GM23248 (cell line): ENCODE measurements around the gene IL24. TPM values are rescaled to one million over a fixed set of nuclear protein-coding genes. Genes with fewer than 3 reads are reported as not detected.
"Not testable (repeated sequence)": the region's sequence is repeated elsewhere in the genome, so short reads cannot be mapped to it uniquely, and the experiment has no call there.

ENCODE experiments used
- DNase-seq: peaks from one replicate; pipeline ENCODE4 v3.0.0-alpha.2; 2015
- H2AFZ ChIP-seq: fragments of 200-600 bp; sonication (generic); 2 replicates; pipeline ENCODE4 v1.6.1; 2016; ENCODE audit warnings: antibody characterized with exemption
- H3F3A ChIP-seq: fragments of 200-600 bp; sonication (generic); 2 replicates; pipeline ENCODE4 v1.6.1; 2016; ENCODE audit warnings: mild to moderate bottlenecking, antibody characterized with exemption, mixed run types; ENCODE audit not compliant: insufficient read depth
- H3K27ac ChIP-seq: fragments of 200-600 bp; sonication (generic); 2 replicates; pipeline ENCODE4 v1.5.1; 2016; ENCODE audit warnings: mild to moderate bottlenecking
- H3K27me3 ChIP-seq: fragments of 200-600 bp; sonication (generic); replicated peaks from 2 replicates; pipeline ENCODE4 v1.6.1; 2016; ENCODE audit warnings: mild to moderate bottlenecking; ENCODE audit not compliant: insufficient read depth
- H3K36me3 ChIP-seq: fragments of 200-600 bp; sonication (generic); 2 replicates; pipeline ENCODE4 v1.6.1; 2016; ENCODE audit warnings: low read depth, mild to moderate bottlenecking
- H3K4me1 ChIP-seq: fragments of 200-600 bp; sonication (generic); 2 replicates; pipeline ENCODE4 v1.6.1; 2016; ENCODE audit warnings: mild to moderate bottlenecking; ENCODE audit not compliant: insufficient read depth
- H3K4me2 ChIP-seq: fragments of 200-600 bp; sonication (generic); one replicate; pipeline ENCODE4 v1.6.1; 2016; ENCODE audit warnings: mild to moderate bottlenecking; ENCODE audit not compliant: unreplicated experiment
- H3K4me3 ChIP-seq: fragments of 200-600 bp; sonication (generic); 2 replicates; pipeline ENCODE4 v1.5.1; 2016; ENCODE audit warnings: mild to moderate bottlenecking
- H3K79me2 ChIP-seq: fragments of 200-600 bp; sonication (generic); 2 replicates; pipeline ENCODE4 v1.6.1; 2016; ENCODE audit warnings: mild to moderate bottlenecking; ENCODE audit not compliant: insufficient read depth
- H3K9ac ChIP-seq: fragments of 200-600 bp; sonication (generic); 2 replicates; pipeline ENCODE4 v1.6.1; 2016; ENCODE audit warnings: mild to moderate bottlenecking
- H3K9me2 ChIP-seq: fragments of 200-600 bp; sonication (generic); 2 replicates; pipeline ENCODE4 v1.6.1; 2016; ENCODE audit warnings: mixed run types, mild to moderate bottlenecking, moderate library complexity; ENCODE audit not compliant: insufficient read depth
- H3K9me3 ChIP-seq: fragments of 200-600 bp; sonication (generic); one replicate; pipeline ENCODE4 v1.6.1; 2017; ENCODE audit warnings: low read depth
- H4K20me1 ChIP-seq: fragments of 200-600 bp; sonication (generic); 2 replicates; pipeline ENCODE4 v1.6.0; 2016; ENCODE audit not compliant: insufficient read depth
- EZH2 ChIP-seq: fragments of 200-600 bp; sonication (generic); IDR thresholded peaks from 2 replicates; pipeline ENCODE4 v1.6.1; 2018; ENCODE audit warnings: antibody characterized with exemption, mild to moderate bottlenecking; ENCODE audit not compliant: insufficient read depth, poor library complexity, severe bottlenecking
- EZH2phosphoT487 ChIP-seq: fragments of 200-600 bp; sonication (generic); IDR thresholded peaks from 2 replicates; pipeline ENCODE4 v1.6.1; 2018; ENCODE audit warnings: antibody characterized with exemption, moderate library complexity, mild to moderate bottlenecking, low read depth; ENCODE audit not compliant: insufficient read depth
- WGBS, 2 experiments: methylation state at CpG; one replicate each; pipeline ENCODE4 v1.1.6; 2015 to 2017; ENCODE audit warnings: low lambda C conversion rate in 2 of 2, low coverage in 1 of 2; ENCODE audit errors: missing lambda C conversion rate in 2 of 2; 5-methylcytosine and 5-hydroxymethylcytosine counted together
- in situ Hi-C: fragments of 300-500 bp; cut with MboI; formaldehyde crosslinking; loops from 2 replicates; pipeline ENCODE4 v1.15.0; 2020
- polyA plus RNA-seq: library from polyadenylated mRNA; unstranded; fragments of >200 nt; fragmentation: Nextera tagmentation; extraction: Ambion mirVana; gene quantifications from 2 replicates; pipeline ENCODE4 v1.2.1, GENCODE V29; 2016
- total RNA-seq: library from RNA; depleted of rRNA; stranded (reverse); fragments of >200 nt; shearing (Covaris generic); gene quantifications from 2 replicates; pipeline ENCODE4 v1.2.3, GENCODE V29; 2014

The IL24 gene
- total and polyA plus RNA-seq, 2 experiments from 2014 or later = 0.49 to 2.4 TPM

DNA sequence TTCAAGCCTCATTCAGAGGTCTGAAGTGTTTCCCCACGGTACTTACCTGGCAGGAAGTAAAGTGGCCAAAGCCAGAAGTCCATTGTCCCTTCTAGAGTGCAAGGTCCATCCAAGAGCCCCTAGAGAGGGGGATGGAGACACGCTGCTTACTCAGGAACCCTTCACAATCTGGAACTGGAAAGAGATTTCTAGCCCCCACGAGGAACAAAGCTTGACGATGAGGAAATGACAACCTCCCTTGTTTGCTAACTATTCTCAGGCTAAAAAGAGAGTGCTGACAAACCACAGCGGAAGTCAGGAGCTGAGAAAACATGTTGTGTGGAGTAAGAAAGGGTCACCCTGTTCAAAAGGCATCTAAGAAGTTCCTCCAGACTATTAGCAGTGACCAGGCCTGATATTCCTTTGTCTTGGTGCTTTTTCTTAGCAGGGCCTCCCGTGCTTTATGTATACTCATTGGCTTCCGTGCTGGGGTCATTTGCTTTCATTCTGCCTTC, 24.6 kb downstream of the IL24 start, which contains the start of gene FCMR:
Gene FCMR, minus strand, starts transcription at position 170 of the 494 bp plus-strand sequence. Its CDS starts 87 bp downstream, at position 83.
- Histone ChIP-seq H3F3A (no peaks in the 10 kb centered on the region), H3K9ac (no peak within 1 kb of the TSS), H2AFZ (no peak within 1 kb of the TSS), H4K20me1 (no peaks in the 10 kb centered on the region), H3K4me1 (no peaks in the 10 kb centered on the region), H3K9me3 (no peaks in the 10 kb centered on the region), H3K4me3 (no peak within 1 kb of the TSS), H3K27ac (no peak within 1 kb of the TSS), H3K9me2 (no peaks in the 10 kb centered on the region), H3K36me3 (no peaks in the 10 kb centered on the region), H3K4me2 (no peak within 1 kb of the TSS), H3K27me3 (no peaks in the 10 kb centered on the region), H3K79me2 (no peaks in the 10 kb centered on the region)
- 52 to 53% methylated on average over 7 of the region's 7 CpGs for WGBS, 2 experiments
- no peak for DNase-seq
- no peak for TF ChIP-seq EZH2phosphoT487
- TF ChIP-seq EZH2 = no peak
- in situ Hi-C loops = no loop called here

DNA sequence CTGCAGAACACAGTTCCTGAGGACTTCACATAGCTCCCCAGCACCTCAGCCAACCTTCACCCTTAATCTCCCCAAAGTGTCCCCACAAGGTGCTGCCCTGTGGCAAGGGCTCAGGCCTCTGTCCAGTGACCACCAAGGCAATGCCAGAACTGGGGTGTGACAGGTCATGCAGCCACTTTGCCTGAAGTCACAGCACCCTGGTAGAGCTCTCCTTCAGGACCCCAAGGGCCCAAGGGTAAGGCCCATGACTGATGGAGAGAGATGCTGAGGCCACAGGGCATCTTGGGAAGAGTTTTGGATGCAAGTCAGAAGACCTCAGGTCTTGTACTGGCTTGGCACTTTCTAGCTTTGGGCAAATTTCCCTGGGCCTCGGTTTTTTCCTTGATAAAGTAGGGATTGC, 25.3 kb downstream of the IL24 start:
- Histone ChIP-seq H3K9ac (no peak overlapping the region), H4K20me1 (no peaks in the 10 kb centered on the region), H3F3A (no peaks in the 10 kb centered on the region), H3K4me2 (no peak overlapping the region), H3K9me2 (no peaks in the 10 kb centered on the region), H3K79me2 (no peaks in the 10 kb centered on the region), H3K4me1 (no peaks in the 10 kb centered on the region), H2AFZ (no peak overlapping the region), H3K27ac (no peak overlapping the region), H3K27me3 (no peaks in the 10 kb centered on the region), H3K9me3 (no peaks in the 10 kb centered on the region), H3K4me3 (no peak overlapping the region), H3K36me3 (no peaks in the 10 kb centered on the region)
- DNase-seq = no peak
- TF ChIP-seq EZH2phosphoT487 (no peak), EZH2 (no peak)
- in situ Hi-C loops = no loop called here
- 57 to 69% methylated on average over 1 of the region's 1 CpG for WGBS, 2 experiments

GRCh38 chr1:206923009-206923960, 26.0 kb downstream of the IL24 start:
- H3K79me2 ChIP-seq = no peaks in the 10 kb centered on the region
- no peak overlapping the region for H3K4me3 ChIP-seq
- no peak overlapping the region for H3K27ac ChIP-seq
- H3K9me2 ChIP-seq = no peaks in the 10 kb centered on the region
- 49 to 52% methylated on average over 12 of the region's 12 CpGs for WGBS, 2 experiments
- H3K4me1 ChIP-seq = no peaks in the 10 kb centered on the region
- H2AFZ ChIP-seq = no peak overlapping the region
- DNase-seq = no peak
- H3F3A ChIP-seq = no peaks in the 10 kb centered on the region
- no peak for TF ChIP-seq EZH2phosphoT487
- TF ChIP-seq EZH2 = no peak
- H3K9me3 ChIP-seq = no peaks in the 10 kb centered on the region
- H3K4me2 ChIP-seq = no peak overlapping the region
- H3K9ac ChIP-seq = no peak overlapping the region
- H3K27me3 ChIP-seq = no peaks in the 10 kb centered on the region
- in situ Hi-C loops = no loop called here
- H3K36me3 ChIP-seq = no peaks in the 10 kb centered on the region
- H4K20me1 ChIP-seq = no peaks in the 10 kb centered on the region

DNA sequence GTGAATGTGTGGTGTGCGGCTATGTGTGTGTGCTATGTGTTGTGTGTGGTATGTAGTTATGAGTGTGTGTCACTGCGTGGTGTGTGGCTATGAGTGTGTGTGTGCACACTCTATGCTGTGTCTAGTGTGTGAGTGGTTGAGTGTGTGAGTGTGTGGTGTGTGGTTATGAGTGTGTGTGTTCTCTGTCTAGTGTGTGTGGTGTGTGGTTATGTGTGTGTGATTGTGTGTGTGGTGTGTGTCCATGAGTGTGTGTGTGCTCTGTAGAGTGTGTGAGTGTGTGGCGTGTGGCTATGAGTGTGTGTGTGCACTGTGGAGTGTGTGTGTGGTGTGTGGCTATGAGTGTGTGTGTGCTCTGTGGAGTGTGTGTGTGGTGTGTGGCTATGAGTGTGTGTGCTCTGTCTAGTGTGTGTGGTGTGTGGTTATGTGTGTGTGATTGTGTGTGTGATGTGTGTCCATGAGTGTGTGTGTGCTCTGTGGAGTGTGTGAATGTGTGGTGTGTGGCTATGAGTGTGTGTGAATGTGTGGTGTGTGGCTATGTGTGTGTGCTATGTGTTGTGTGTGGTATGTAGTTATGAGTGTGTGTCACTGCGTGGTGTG, 26.8 kb downstream of the IL24 start:
- H3K9ac ChIP-seq, DNase-seq, H3K4me3 ChIP-seq, H3K27me3 ChIP-seq, H3K9me3 ChIP-seq, H3K36me3 ChIP-seq, H3K27ac ChIP-seq, in situ Hi-C loops, H3K4me1 ChIP-seq, H4K20me1 ChIP-seq, H3K79me2 ChIP-seq, H3K9me2 ChIP-seq, H3F3A ChIP-seq, H3K4me2 ChIP-seq, H2AFZ ChIP-seq: not testable (repeated sequence)
- 79 to 80% methylated on average over 4 of the region's 4 CpGs for WGBS, 2 experiments
